ENCODE measurements around the gene PRSS50.

The PRSS50 gene

DNA sequence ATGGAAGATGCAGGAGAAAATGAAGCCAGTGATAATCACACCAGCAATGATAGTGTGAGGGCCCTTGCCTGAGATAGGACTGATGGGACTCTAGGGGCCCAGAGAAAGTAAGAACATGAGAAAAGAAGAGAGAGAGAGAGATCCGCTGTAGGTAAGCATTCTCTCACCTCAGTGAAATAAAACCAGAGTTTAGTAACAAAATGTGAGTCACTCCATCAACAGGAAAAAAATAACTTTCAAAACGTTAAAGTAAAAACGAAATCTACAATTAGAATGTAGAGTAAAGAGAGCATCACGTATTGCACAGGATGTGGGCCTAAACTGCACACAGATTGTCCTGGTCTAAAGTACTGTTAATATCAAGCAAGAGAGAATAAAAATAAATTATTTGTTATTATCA lies 6.8 kb upstream of the PRSS50 start:
- H2AFZ ChIP-seq (ENCODE audit: low read length) = no peak overlapping the region
- H3K79me2 ChIP-seq (ENCODE audit: low read length) = no peaks in the 10 kb centered on the region
- H3K9me3 ChIP-seq (replicated peaks; ENCODE audit: insufficient read depth, low read length) = no peaks in the 10 kb centered on the region
- H3K27me3 ChIP-seq (replicated peaks; ENCODE audit: insufficient read depth, low read length) = no peaks in the 10 kb centered on the region
- no peak overlapping the region for H3K9ac ChIP-seq (ENCODE audit: low read length)
- no peaks in the 10 kb centered on the region for H3K4me1 ChIP-seq (ENCODE audit: low read length)
- no peak overlapping the region for H3K4me3 ChIP-seq (ENCODE audit: low read length)
- TF ChIP-seq, protein P1, sequence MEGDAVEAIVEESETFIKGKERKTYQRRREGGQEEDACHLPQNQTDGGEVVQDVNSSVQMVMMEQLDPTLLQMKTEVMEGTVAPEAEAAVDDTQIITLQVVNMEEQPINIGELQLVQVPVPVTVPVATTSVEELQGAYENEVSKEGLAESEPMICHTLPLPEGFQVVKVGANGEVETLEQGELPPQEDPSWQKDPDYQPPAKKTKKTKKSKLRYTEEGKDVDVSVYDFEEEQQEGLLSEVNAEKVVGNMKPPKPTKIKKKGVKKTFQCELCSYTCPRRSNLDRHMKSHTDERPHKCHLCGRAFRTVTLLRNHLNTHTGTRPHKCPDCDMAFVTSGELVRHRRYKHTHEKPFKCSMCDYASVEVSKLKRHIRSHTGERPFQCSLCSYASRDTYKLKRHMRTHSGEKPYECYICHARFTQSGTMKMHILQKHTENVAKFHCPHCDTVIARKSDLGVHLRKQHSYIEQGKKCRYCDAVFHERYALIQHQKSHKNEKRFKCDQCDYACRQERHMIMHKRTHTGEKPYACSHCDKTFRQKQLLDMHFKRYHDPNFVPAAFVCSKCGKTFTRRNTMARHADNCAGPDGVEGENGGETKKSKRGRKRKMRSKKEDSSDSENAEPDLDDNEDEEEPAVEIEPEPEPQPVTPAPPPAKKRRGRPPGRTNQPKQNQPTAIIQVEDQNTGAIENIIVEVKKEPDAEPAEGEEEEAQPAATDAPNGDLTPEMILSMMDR (IDR thresholded peaks at IDR 0.05; ENCODE audit: low read length) = no peak
- no peak for TF ChIP-seq EZH2 (optimal IDR thresholded peaks at IDR 0.05; ENCODE audit: low read depth, low read length)
- TF ChIP-seq EZH2phosphoT487 (IDR thresholded peaks at IDR 0.05; ENCODE audit: low read length) = no peak
- H4K20me1 ChIP-seq (ENCODE audit: insufficient read depth, low read length) = no peaks in the 10 kb centered on the region
- H3K9me2 ChIP-seq (replicated peaks; ENCODE audit: insufficient read depth, low read length) = no peaks in the 10 kb centered on the region
- no peak for DNase-seq
- H3K36me3 ChIP-seq (replicated peaks; ENCODE audit: insufficient read depth, low read length) = no peaks in the 10 kb centered on the region
- no peak overlapping the region for H3K27ac ChIP-seq (ENCODE audit: low read length)
- no peak overlapping the region for H3K4me2 ChIP-seq (ENCODE audit: low read depth, low read length)
- no peaks in the 10 kb centered on the region for H3F3A ChIP-seq (ENCODE audit: insufficient read depth, low read length)

DNA sequence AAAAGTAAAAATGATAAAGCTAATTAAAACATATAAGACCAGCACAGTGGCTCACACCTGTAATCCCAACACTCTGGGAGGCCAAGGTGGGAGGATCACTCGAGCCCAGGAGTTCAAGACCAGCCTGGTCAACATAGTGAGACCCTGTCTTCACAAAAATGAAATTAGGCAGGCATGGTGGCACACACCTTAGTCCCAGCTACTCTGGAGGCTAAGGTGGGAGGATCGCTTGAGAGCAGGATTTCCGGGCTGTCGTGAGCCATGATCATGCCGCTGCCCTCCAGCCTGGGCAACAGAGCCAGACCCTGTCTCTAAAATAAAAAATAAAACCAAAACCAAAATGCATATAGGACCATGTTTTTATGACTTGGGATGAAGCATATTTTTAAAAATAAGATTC lies 4.8 kb upstream of the PRSS50 start:
- Histone ChIP-seq H2AFZ (ENCODE audit: low read length) (no peak overlapping the region), H3K9ac (ENCODE audit: low read length) (no peak overlapping the region), H3K4me3 (ENCODE audit: low read length) (no peak overlapping the region), H3K4me1 (ENCODE audit: low read length) (no peaks in the 10 kb centered on the region), H3K9me2 (replicated peaks; ENCODE audit: insufficient read depth, low read length) (no peaks in the 10 kb centered on the region), H3K4me2 (ENCODE audit: low read depth, low read length) (no peak overlapping the region), H3K9me3 (replicated peaks; ENCODE audit: insufficient read depth, low read length) (no peaks in the 10 kb centered on the region), H3K27me3 (replicated peaks; ENCODE audit: insufficient read depth, low read length) (no peaks in the 10 kb centered on the region), H3K27ac (ENCODE audit: low read length) (no peak overlapping the region), H3F3A (ENCODE audit: insufficient read depth, low read length) (no peaks in the 10 kb centered on the region), H3K79me2 (ENCODE audit: low read length) (no peaks in the 10 kb centered on the region), H3K36me3 (replicated peaks; ENCODE audit: insufficient read depth, low read length) (no peaks in the 10 kb centered on the region), H4K20me1 (ENCODE audit: insufficient read depth, low read length) (no peaks in the 10 kb centered on the region)
- TF ChIP-seq EZH2 (optimal IDR thresholded peaks at IDR 0.05; ENCODE audit: low read depth, low read length) (no peak), EZH2phosphoT487 (IDR thresholded peaks at IDR 0.05; ENCODE audit: low read length) (no peak)
- TF ChIP-seq, protein P1 (IDR thresholded peaks at IDR 0.05; ENCODE audit: low read length) = no peak
- no peak for DNase-seq

DNA sequence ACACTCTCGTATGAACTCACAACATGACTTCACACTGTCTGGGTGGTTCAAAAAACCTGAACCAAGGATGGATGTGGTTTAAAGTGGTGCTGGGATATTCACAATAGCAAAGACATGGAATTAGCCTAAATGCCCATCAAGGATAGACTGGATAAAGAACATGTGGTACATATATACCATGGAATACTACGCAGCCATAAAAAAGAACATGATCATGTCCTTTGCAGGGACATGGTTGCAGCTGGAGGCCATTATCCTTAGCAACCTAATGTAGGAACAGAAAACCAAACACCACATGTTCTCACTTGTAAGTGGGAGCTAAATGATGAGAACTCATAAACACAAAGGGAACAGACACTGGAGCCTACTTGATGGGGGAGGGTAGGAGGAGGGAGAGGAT lies 3.3 kb upstream of the PRSS50 start:
- Histone ChIP-seq H3F3A (ENCODE audit: insufficient read depth, low read length) (no peaks in the 10 kb centered on the region), H3K27me3 (replicated peaks; ENCODE audit: insufficient read depth, low read length) (no peaks in the 10 kb centered on the region), H3K36me3 (replicated peaks; ENCODE audit: insufficient read depth, low read length) (no peaks in the 10 kb centered on the region), H2AFZ (ENCODE audit: low read length) (no peak overlapping the region), H3K4me2 (ENCODE audit: low read depth, low read length) (no peak overlapping the region), H3K9me2 (replicated peaks; ENCODE audit: insufficient read depth, low read length) (no peaks in the 10 kb centered on the region), H3K79me2 (ENCODE audit: low read length) (no peaks in the 10 kb centered on the region), H3K9me3 (replicated peaks; ENCODE audit: insufficient read depth, low read length) (no peaks in the 10 kb centered on the region), H3K4me3 (ENCODE audit: low read length) (no peak overlapping the region), H3K9ac (ENCODE audit: low read length) (no peak overlapping the region), H3K27ac (ENCODE audit: low read length) (no peak overlapping the region), H4K20me1 (ENCODE audit: insufficient read depth, low read length) (no peaks in the 10 kb centered on the region), H3K4me1 (ENCODE audit: low read length) (no peaks in the 10 kb centered on the region)
- TF ChIP-seq EZH2 (optimal IDR thresholded peaks at IDR 0.05; ENCODE audit: low read depth, low read length) (no peak), EZH2phosphoT487 (IDR thresholded peaks at IDR 0.05; ENCODE audit: low read length) (no peak)
- TF ChIP-seq, protein P1 (IDR thresholded peaks at IDR 0.05; ENCODE audit: low read length) = no peak
- DNase-seq = no peak
